Measurements from ENCODE around the gene RPP25.
"Not testable (repeated sequence)": the region's sequence is repeated elsewhere in the genome, so short reads cannot be mapped to it uniquely, and the experiment has no call there.

The RPP25 gene

DNA sequence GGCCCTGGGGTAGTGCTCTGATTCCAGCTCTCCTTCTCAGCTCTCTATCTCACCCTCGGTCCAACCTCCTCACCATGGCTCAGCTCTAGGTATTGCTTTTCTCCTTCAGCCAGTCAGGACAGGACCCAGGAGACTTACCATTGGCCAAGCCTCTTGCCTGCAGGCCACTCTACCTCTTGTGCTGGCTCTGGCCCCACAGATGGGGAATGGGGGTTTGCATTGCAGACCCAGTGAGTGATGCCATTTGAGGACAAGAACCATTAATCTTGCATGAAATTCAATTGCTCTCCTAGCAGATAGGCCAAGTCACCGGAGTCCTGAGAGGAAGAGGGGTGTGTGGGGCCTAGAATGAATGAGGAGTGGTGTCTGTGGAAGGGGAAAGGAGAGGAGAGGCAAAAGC, 6.1 kb upstream of the RPP25 start:
- DNase-seq (ENCODE audit: low read depth in 2 of 2), result no peak

DNA sequence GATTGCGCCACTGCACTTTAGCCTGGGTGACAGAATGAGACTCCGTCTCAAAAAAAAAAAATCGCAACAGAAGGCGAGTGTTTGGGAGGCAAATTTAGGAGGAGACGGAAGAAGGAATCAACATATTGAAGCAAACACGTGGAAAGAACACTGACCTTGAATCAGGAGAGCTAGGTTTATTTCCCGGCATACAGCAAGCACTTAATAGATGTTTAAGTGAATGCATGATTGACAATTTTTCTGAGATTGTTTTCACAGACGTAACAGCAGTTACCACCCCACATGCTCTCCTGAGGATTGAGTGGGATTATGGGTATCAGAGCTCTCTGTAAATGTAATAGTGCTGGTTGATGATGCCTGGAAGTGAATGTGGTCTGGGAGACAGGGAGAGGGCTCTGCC, 5.6 kb upstream of the RPP25 start:
- DNase-seq (ENCODE audit: low read depth in 2 of 2), result no peak

DNA sequence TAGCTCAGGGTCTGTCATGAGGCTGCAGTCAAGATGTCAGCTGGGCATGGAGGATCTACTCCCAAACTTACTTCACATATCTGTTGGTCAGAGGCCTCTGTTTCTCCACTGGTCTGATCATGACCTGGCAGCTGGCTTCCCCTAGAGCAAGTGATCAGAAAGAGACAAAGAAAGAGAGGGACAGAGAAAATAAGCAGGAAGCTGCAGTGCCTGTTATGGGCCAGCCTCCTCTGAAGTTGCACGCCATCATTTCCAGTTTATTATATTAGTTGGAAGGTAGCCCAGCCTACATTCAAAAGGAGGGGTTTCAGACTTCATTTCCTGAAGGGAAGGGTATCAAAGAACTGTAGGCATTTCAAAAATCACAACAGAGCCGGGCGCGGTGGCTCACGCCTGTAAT, 5.0 kb upstream of the RPP25 start:
- no peak for DNase-seq (ENCODE audit: low read depth in 2 of 2)

DNA sequence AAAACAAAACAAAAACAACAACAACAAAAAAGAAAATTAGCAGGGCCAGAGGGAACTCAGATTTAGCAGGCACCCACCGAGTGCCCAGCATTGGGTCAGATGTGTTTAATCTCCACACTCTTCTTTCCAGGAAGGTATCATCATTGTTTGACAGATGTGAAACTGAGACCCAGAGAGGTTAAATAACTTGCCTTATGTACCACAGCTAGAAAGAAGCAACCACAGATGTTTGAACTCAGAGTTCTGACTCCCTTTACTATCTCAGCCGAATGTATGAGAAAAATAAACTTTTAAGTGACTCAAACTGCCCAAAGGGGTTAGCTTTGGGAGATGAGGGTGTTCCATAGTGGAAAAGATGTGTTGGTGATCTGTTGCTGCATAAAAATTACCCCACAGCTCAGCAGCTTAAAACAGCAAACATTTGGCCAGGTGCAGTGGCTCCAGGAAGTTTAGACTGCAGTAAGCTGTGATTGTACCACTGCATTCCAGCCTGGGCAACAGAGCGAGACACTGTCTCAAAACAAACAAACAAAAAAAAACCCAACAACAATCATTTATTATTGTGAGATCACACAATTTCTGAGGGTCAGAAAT, 4.5 kb upstream of the RPP25 start:
- no peak for DNase-seq (ENCODE audit: low read depth in 2 of 2)

DNA sequence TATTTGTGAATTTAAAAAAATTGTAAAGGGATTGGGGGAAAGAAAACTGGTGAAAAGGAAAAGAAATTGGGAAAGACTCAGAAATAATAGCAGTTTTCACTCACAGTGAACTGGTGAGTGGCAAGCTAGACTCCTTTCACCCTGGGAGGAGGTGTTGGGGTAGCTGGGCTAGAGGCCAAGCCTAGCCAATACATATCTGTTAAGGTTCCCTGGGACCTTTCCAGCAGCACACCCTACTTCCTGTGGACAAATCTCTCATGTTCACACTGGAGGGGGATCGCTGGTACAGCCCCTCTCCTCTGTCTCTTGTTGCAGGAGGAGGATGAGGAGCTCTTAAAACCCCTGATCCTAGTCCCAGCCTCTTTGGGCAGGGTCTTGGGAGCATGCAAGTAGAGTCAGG, 3.7 kb upstream of the RPP25 start:
- no peak for DNase-seq (ENCODE audit: low read depth in 2 of 2)

DNA sequence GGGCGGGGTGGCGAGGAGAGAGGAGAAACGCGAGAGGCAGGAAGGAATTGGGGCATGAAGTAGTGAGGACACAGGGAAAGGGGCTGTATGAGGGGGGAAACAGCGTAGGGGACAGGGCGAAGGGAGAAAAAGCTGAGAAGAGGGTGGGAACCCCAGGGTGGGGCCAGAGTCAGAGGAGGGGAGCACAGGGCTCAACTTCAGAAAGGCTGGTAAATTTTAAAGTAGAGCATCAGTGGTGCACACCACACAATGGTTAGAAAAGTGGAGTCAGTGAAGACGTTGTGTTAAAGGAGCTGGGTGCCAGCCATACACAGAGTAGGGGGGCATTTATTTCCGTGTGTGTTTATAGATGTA, 3.0 kb upstream of the RPP25 start:
- no peak for DNase-seq (ENCODE audit: low read depth in 2 of 2)

DNA sequence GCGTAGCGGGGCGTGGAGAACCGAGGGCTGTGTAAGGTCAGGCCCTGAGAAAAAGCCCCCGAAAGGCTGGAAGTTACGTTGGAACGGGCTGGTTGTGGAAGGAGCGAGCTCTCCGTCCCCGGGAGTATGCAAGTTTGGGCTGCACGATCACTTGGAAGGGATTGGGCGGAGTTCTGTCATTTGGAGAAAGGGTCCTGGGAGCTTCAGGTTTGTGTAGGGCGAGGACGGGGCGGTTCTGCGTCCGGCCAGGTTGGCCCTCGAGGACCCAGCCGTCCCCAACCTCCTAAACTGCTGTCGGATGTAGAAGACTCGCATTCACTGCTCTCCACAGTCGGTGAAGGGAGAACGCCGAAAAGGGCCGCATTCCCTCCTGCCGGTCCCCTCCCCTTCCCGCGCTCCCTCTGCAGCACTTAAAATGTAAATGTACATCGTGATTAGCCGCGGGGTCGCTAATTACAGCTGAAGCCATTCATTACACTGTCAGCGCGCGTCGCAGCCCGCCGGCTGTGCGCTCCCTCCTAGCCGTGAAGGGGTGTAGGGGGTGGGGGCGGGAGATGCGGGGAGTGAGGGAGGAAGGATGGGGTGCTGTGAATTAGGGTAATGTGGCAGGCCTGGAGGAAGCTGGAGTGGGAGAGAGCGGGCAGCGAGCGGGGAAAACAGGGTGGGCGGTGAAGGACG, 2.5 kb upstream of the RPP25 start:
- DNase-seq (ENCODE audit: low read depth in 2 of 2), result no peak

DNA sequence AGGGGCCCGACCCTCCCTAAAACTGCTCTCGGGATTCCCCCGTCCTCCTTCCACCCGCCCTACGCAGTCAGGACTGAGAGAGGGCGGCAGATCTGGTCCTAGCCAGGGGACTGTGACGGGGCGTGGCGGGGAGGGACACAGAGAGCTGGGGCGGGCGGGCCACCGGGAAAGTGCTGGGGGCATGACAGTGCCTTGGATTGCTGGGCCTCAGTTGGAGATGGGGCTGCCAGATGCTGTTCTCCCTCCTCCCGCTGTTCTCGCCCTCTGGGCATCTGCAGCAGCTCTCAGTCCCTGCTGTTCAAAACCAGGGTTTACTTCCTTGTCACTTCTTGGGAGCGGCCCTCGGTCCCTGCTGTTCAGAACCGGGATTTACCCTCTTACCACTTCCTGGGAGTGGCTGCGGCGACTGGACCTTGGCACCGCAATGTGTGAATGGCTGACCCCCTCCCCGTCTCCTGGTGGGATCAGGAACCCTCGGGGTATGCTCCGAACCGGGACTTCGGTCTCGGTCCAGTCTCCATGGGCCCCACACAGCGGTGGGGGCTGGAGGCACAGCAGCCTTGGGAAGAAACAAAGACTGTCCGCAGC, 1.8 kb upstream of the RPP25 start:
- DNase-seq (ENCODE audit: low read depth in 2 of 2), result no peak

DNA sequence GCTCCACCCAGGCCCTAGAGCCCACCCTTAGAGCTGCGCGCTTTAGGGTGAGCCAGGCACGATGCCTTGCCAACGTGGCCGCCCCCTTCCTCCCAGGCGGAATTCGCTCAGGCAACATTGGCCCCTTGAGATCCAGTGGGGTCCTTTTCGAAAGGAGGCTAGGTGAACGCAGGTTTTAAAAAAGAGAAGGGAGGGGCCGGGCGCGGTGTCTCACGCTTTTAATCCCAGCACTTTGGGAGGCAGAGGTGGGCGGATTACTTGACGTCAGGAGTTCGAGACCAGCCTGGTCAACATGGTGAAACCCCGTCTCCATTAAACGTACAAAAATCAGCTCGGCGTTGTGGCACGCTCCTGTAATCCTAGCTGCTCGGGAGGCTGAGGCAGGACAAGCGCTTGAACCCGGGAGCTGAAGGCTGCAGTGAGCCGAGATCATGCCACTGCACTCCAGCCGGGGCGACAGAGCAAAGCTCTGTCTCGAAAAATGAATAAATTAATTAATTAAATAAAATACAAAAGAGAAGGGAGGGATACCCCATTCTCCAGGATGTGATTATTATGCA, 984 bp upstream of the RPP25 start:
- no peak for DNase-seq (ENCODE audit: low read depth in 2 of 2)

DNA sequence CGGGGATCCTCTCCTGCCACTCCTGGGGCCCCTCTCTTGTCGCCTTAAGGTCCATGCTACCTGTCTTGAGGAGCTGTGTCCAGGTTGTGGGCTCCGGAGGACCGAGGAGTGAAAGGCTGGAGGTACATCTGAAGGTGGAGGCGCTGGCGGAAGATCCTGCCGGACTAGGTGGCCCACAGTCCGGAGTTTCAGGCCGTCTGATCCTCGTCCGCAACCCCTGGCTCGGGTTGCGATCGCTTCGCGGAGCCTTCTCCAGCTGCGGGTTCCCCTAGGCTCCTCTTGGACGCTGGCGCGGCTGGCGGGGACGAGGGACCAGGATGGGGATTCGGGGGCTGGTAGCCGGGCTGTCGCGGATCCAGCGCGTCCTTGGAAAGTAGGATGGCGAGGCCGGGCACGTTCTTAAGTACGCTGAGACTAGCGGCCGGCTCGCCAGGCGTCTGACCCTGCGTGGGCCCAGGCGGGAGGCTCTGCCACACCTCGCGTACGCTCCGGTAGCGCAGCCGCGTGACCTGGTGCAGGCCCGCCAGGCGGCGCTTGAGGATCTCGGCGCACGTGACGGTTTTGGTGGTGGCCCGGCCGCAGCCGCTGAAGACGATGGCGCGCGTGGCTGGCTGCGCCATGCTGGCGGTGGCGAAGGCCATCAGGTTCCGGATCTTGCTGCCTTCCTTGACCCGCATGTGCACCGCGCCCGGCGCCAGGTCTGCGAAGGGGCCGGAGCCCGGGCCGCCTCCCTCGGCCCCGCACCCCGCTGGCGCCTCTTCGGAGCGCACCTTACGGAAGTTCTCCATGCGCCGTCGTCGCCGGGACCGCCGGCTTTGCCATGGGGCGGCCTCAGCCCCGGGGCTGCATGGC, 550 bp downstream of the RPP25 start:
- peak; percentile 49 to 62 for DNase-seq (ENCODE audit: low read depth in 2 of 2)

DNA sequence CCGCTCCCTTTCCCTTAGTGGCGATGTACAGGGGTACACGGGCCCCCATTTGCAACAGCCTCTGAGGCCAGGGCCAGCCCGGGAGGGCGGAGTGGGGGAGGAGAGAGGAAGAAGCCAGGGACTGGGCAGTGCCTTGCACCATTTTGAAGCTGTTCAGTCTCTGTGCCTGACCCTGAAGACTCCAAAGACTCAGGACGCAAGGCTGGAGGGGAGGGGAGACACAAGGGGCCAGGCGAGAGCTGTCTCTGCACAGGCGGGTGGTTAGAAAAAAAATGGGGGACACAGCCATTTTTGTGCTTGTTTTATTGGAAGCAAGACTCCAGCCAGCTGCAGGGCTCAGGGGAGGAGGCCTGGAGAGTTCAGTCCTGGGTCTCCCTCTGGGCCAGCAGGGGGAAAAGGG, 1.6 kb downstream of the RPP25 start:
- DNase-seq (ENCODE audit: low read depth in 2 of 2), result no peak

DNA sequence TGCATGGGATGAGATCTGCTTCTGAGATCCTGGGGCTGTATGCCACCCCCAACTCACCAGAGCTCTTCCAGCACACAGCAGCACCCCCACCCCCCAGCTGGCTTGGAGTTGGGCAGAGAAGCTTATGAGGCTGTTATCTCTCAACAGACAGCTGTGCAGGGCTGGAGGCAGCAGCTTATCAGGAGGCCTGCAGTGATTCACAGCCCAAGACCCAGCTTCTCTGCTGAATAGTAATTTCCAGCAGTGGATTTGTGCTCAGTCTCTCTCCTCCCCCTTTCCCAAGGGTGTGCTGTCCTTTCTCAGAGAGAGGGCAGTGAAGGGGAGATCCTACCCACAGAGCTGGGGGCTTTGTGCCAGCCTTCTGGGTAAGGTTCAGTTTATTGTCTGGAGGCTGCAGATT, 2.1 kb downstream of the RPP25 start:
- DNase-seq (ENCODE audit: low read depth in 2 of 2), result no peak

DNA sequence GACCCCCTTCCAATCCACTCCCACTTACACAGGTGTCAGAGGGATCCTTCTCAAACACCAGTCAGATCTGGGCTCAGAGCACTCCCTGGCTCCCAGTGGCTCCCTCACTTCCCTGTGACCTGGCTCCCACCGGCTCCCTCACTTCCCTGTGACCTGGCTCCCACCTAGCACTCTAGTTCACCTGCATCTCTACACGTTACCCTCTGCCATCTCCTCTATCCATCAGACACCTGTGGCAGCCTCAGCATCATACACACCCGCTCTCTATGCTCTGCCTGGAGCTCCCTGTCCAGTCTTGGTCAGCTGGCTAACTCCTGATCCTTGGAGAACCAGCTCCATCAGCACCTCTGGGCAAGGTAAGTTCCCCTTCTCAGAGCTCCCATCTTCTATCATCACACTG, 5.6 kb downstream of the RPP25 start:
- DNase-seq (ENCODE audit: low read depth in 2 of 2), result no peak

DNA sequence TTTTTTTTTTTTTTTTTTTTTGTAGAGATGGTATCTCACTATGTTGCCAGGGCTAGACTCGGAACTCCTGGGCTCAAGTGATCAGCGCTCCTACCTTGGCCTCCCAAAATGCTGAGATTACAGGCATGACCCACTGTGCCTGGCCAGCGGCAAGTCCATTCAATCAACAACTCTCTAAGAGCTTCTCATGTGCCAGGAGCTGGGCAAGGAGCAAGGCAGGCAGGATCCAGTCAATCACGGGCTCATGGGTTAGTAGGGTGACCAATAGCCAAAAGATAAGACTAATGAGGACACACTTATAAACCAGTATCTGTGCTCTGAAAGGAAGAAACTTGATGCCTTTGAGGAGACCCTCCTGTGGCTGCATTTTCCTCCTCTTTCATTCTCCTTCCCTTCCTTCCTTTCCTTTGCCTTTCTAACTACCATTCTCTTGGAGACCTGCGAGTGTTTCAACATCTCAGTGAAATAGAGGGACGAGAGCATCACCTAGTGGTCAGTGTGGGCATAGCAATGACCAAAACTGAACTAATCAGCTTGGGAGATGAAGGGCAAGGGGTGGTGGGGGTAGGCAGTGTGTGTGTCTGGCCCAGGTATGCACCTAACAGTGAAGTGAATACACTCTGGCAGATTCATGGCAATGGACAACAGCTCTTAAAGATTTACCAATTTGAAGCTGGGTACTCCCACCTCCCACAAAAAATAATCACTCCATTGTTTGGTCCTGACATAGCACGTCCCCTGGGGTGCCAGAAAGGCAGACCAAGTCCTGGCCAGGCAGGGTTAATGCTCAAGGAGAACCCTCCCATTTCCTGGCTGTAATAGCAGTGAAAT, 6.3 kb downstream of the RPP25 start:
- DNase-seq (ENCODE audit: low read depth in 2 of 2), result peak; percentile 74 to 75

DNA sequence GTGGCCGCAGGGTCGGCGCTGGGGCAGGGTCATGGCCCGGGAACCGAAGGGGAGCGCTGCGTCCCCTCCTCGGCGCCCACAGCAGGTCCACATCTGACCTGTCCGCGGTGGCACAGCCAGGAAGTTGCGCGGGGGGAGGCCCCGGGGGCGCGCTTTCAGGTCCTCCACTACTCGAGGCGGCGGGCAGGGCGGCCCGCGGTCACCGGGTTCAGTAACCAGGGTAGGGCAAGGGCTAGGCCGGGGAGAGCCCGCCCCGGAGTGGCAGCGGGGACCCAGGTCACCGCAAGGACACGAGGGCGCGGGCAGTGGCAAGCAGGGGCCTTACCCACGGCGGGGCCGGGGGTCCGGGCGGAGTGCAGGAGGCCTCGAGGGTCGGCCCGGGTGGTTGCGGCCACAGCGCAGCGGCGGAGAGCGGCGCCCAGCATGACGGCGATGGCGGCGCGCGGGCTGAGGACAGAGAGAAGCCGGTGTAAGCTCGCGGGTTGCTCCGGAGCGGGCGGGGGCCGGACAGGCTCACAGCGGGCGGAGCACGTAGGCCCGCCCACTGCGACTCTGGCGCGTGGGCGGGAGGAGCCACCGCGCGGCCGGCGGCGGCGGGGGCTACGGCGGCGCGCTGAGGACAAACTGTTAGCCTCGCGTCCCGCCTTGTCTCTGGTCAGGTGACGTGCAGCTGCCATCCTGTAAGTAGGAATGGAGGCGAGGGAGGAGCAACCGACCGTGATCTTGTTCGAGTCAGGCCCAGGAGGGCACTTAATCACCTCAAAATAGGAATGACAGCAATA, 18.8 kb downstream of the RPP25 start, which contains the start of gene COX5A:
Gene COX5A (minus strand): TSS at position 484 of the 782 bp plus-strand sequence. CDS start 59 bp downstream, at position 425.
- DNase-seq (ENCODE audit: low read depth in 2 of 2), result peak; percentile 81 to 84

DNA sequence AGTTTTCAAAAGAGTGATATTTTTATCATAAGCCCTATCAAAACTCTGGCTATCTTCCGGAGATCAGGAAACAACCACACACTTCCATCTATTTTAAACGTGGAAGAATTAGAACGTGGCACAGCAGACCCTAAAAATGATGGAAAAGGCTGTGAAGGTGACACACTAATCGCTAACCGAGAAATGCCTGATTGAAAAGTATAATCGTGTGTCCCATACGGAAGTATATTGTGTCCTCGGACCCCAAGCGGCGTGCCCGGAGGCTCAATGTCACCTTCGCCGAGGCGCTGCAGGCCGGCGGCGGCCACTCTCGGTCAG, 19.3 kb downstream of the RPP25 start:
- DNase-seq (ENCODE audit: low read depth in 2 of 2), result no peak

DNA sequence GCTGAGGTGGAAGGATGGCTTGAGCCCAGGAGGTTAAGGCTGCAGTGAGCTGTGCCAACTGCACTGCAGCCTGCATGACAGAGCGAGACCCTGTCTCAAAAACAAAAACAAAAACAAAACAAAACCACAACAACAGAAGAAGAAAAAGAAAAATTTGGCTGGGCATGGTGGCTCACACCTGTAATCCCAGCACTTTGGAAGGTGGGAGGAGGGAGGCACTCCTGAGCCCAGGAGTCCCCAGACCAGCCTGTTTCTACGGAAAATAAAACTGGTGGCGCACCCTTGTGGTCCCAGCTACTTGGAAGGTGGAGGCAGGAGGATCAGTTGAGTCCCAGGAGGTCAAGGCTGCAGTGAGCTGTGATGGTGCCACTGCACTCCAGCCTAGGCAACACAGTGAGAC, 21.4 kb downstream of the RPP25 start:
- not testable (repeated sequence) for DNase-seq (ENCODE audit: low read depth in 2 of 2)

DNA sequence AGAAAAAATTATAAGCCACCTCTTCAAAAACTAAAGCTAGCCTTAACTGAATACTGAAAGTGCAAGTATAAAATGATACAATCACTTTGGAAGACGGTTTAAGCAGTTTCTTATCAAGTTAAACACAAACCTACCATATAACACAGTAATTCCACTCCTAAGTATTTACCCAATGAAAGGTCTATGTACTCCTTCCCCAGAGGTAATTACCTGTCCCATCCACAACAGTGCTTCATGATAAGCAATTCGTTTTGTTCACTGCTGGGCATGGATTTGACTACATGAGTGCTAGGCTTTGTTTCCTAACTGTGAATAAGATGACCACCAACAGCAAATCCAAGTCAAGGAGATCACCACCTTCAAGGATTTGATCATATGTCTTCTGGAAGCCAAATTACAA, 23.0 kb downstream of the RPP25 start:
- no peak for DNase-seq (ENCODE audit: low read depth in 2 of 2)

DNA sequence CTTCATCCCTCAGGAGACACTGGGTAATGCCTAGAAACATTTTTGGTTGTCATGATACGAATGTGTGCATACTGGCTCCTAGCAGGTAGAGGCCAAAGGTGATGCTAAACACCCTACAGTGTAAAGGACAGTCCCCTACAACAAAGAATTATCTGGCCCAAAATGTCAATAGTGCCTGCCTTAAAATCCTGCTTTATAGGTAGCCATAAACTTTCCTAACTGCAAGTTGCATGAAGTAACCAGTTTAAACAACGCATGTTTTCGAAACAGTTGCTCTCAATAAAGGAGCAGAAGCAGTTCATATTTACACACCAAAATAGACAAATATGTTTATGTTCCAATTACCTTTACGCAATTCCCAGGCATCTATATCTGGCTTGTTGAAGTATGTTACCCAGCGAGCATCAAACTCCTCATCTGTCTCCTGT, 27.8 kb downstream of the RPP25 start:
- no peak for DNase-seq (ENCODE audit: low read depth in 2 of 2)

DNA sequence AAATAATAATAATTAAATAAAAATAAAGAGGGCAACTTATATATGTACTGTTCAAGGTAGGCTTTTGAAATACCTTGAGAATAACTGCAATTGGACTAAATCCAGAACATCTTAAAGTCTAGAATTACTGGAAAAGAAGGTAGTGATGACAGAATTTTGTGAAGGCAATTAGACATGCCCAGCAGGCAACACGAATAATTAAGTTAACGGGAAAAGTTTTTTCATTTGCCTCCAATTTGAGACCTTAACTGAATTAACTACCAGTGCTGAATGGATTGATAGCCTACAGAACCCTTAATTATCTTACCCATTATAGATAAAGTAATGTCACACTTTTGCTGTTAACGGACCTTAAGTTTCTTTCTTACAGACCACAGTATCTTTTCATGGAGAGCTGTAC, 32.0 kb downstream of the RPP25 start:
- DNase-seq (ENCODE audit: low read depth in 2 of 2), result no peak

DNA sequence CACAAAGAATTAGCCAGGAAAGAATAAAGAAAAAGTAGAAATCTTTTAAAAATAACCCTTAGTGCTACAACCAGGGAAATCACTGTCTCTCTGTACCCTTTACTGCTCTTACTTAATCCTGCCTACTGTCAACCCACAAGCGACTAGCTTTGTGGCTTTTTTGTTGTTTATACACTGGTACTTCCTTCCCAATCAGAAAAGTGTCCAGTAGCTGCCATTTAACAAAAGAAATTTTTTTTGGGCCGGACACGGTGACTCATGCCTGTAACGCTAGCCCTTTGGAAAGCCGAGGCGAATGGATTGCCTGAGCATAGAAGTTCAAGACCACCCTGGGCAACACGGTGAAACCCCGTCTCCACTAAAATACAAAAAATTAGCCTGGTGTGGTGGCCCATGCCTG, 36.1 kb downstream of the RPP25 start:
- DNase-seq (ENCODE audit: low read depth in 2 of 2), result no peak

Measured in activated CD4-positive, alpha-beta T cell treated with anti-CD3 and anti-CD28 coated beads for 24 hours (primary cell).